HG02642 (cell line): ENCODE results near the gene C4orf51.

Experiments used
- ATAC-seq: cut with Tn5 transposase; IDR thresholded peaks from one replicate; pipeline ENCODE4 v1.9.1; 2021; ENCODE audit warnings: mild to moderate bottlenecking; ENCODE audit not compliant: unreplicated experiment, poor library complexity

The C4orf51 gene

DNA sequence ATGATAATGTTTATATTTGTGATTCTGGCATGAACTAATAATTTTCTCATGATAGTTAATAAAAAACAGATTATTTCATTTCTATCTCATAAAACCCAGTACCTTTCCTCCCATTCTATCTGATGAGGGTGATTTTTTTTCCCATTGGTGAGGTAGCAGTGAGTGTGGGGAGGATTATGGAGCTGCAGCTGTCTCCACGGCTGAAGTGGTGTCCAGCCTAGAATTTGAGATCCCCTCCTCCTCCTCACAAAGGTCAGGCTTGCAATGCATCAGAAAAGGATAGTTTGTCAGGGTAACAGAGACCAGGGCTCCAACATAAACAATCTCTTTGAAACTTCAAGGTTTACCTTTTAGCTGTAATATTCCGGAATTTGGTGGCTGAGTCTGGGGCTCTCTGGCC is 60.9 kb downstream of the C4orf51 start:
- no peak for ATAC-seq

DNA sequence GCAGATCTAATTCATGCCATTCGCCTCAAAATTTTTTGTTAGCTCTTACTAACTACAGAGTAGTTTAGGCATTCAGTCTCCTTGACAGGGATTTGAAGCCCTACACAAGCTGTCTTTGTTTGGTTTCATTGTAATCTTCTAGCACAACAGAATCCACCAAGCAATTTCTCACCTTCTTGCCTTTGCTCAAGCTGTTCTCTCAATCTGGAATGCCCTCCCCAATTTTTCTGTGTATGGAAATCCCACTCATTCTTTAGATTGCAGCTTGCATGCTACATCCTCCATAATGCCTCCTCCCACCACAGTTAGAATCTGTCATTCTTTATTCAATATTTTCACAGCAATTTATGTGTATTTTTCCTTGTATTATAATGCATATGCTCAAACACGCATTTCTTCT is 63.7 kb downstream of the C4orf51 start:
- no peak for ATAC-seq

DNA sequence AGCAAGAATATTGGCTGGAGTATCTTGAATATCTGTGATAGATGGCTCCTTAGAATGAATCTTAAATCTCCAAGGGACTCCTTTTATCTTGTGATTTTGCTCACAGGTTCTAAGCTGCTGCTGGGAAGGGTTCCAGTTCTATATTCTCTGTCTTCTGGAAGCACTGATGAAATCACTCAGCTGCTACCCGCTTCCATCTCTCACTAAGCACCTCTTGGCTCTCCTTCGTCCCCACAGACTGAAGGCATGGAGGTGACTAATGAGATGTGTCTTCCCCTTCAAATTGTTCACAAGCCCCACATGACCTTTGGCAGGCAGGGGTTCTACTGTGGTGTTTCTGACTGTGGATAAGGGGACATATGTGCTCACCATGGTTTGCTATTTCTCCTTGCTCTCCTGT is 75.9 kb downstream of the C4orf51 start:
- ATAC-seq: no peak

DNA sequence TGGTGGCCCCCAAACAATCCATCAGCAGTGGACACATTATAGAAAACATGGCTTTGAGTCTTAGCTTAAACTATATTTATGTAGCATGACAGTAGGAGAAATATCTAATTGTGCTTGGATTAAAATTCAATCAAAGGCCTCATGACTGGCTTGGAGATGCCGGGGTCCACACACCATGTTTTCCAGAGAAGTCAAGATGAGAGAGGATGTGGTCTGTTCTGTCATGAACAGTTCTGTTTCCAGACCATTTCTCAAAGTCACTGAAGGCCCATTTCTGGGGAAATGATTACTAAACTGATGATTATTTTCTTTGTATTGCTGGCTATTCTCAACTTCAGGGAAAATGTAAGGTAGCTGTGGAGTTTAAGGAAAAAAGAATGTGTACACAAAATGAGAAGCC is 76.3 kb downstream of the C4orf51 start:
- no peak for ATAC-seq

DNA sequence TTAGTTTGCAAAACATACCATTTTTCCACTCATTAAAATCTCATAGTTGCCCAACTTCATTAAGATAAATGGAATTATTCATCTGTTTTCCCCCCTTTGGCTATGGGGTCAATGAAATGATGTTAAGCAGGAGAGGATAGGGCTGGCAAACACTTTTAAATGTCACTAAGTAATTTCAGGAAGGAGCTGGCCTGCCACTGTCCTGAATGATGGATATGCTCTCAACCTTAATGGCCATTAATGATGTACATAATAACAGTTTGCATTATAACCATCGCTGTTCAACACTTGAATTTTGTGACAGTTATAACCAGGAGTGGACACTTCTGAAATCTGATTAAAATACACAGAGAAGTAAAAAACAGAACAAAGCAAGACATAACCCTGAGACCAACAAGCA is 77.2 kb downstream of the C4orf51 start:
- ATAC-seq: no peak

DNA sequence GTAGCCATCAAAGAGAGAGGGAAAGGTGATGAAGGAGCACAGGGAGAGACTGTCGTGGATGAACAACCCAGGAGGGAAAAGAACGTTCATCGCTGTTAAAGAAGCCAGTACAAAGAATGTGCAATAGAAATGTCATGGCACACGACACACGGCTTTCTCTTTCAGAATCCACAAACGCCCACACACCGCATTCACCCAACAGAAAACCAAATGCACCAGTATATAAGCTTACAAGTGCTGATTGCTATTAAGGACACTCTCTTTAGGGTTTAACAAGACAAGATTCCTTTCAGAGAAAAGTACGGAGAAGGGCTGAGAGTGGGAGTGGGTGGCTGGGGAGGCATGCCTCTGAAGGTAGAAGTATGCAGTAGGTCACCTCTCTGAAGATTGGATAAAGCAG is 80.2 kb downstream of the C4orf51 start:
- ATAC-seq: no peak

DNA sequence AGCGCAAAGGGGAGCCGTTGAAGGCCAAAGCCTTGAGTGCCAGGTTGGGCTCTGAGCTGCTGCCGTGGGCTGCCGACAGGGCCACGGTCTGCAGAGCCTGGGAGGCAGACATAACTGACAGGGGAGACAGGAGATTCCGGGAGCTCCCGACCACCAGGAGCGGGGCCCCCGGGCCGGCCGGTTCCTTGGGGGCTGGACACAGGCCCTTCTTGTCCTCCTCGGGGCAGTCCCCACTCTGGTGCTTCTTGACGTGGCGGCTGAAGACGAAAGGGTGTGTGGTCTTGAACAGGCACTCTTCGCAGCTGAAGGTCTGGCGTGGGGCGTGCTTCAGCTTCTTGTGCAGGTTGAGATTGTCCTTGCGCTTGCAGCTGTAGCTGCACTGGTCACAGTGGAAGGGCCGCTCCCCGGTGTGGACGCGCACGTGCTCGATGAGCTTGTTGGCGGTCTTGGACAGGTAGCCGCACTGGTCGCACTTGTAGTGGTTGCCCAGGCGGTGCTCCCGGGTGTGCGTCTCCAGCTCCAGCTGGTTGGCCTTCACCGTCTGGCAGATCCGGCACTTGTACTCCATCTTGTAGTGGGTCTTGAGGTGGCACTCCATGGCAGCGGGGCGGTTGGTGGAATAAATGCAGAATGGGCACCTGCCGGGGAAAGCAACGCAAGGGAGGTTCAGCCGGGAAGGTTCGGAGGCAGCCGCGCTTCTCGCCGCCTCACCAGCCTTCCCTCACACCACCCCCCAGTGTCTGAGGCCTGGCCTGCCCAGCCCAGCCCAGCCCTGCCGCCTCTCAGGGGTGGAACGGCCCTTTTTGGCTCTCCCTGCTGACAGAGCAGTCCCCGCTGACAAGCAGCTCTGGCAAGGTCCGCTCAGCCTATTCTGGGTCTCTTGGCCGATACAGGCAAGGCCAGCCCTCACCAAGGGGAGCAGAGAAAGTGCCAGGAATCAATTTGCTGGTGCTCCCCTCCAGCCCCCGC is 81.3 kb downstream of the C4orf51 start:
- no peak for ATAC-seq

DNA sequence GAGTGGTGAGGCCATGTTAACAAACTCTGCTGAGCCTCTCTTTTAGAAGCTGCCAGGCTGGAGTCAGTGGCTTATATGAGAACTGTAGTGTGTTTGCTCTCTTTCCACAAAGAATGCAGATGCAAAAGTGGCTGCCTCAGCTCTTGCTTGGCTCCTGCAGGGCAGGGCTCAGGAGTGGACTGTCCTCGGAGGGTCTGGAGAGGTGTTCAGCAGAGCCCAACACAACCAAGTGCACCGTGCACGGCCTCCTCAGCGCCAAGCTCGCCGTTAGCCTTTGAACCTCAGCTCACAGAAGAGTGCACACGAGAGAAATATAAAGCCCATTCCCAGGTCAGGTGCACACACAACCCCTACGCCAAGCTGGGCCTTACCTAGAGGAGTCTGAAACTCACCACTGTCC is 82.8 kb downstream of the C4orf51 start:
- no peak for ATAC-seq

DNA sequence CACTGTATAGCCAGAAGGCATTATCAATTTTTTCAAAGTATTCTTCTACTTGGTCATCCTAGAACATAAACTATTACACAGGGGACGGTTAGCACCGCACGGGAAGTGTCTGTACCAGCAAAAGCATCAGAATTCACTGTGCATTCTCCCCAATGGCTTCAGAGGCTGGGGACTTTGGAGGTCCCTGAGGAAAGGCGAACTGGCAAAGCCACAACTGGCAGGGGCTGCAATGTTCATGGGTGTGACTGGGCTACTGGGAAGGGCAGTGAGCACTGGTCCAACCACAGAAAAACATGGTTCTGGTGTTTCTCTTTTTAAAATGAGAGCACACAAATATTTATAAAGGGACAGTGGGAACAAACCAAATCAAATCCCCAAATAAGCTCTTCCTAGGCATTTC is 83.5 kb downstream of the C4orf51 start:
- ATAC-seq: no peak

DNA sequence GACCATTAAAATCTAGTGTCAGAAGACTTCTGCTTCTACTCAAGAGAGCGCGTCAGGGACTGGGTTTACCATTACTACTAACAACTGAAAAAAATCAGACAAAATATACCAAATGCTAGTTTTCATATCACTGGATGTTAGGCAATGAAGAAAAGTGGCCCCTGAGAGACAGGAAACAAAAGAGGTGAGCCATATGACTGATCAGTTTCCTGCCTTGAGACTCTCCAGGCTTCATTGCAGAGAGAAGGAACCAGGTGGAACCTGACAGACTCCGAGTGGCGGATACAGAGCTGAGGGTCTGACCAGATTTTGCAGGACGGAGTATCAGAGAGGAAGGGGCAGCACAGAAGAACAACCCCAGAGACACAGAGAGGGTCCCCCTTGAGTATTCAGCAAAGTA is 86.3 kb downstream of the C4orf51 start:
- no peak for ATAC-seq

DNA sequence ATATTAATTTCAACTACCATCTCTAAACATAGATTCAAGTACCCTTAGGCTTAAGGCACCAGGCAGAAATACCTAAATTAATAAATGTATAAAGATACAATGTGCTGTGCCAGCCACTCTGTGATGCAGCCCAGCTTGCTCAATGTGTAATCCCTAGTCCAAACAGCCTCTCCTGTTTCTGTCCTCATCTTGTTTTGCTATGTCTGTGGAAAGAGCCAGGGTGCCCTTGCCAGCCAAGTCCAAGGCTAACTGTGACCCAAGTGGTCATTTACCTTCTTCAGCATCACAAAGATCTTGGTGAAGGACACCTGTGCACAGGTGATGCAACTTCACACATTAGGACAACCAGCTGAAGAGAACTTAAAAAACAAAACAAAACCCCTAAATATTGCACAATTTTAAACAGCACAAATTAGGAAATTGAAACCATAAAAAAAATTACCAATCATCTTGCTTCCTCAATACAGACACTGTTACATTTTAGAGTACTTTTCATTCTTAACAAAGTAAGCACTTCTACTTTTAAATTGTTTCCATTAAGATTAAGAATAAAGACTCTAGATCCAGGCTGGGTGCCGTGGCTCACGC is 89.6 kb downstream of the C4orf51 start:
- ATAC-seq: no peak

DNA sequence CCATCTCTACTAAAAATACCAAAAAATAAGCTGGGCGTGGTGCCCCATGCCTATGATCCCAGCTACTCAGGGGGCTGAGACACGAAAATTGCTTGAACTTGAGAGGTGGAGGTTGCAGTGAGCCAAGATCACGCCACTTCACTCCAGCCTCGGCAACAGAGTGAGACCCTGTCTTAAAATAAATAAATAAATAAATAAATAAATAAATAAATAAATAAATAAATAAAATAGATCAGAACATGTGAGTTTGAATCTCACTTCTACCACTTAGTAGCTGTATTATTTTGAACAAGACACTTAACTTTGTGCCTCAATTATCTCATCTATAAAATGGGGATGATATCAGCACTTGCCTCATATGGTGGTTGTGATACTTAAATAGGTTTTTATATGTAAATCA is 90.2 kb downstream of the C4orf51 start:
- ATAC-seq: no peak

DNA sequence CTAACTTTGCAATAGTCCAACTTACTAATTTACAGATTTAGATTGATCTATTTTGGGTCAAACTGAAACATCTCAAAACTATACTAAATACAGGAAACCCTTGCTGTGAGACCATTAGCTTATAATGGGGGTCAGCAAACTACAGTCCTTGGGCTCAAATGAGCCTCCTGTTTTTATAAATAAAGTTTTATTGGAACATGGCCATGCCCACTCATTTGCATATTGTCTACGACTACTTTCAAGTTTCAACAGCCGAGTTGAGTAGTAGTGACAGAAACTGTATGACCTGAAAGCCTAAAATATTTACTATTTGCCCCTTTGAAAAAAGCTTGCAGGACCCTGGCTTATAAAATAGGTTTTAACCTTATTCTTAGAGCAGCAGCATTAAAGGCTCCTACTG is 92.4 kb downstream of the C4orf51 start:
- no peak for ATAC-seq

DNA sequence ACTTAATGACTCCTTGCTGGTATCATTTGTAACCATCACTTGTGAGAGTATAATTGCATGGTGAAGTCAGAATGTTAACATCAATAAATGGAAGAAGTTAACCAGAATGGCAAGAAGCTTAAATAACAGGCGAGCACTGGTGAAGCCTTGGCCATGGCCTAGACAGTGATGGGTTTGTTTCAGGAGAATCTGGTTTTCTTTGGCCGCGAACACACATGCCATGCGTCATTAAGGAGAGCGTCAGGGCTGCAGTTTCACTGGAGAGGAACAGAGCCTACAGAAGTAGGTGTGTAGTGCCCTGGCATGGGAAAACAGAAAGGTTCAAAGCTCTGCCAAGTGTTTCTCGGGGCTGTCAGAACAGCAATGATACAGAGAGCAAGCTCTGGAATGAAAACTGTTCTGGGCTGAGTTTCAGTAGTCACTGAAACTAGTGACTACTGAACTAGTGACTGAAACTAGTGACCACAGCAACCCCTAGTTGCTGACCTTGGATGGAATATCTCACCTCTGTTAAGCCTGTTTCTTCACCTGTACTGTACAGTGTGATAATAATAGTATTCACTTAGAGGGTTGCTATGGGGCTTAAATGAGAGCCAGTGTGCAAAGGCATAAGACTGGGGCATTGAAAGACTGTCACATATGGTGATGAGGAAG is 93.8 kb downstream of the C4orf51 start:
- ATAC-seq: peak; percentile 88

DNA sequence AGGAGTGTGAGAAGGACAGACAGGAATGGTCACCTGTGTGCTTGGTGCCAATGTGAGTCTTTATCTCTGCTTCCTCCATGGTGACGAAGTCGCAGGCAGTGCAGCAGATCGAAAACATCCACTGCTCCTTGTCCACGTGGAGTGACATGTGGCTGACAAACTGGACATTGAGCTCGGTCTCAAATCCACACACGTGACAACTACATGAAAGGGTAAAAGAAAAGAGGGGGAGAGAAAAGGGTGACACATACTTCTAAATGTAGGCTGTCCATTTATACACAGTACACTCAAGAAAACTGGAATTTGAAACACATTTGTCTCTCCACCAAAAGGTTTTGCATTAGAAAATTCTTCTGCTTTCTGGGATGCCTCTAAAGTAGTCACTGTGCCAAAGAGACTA is 94.5 kb downstream of the C4orf51 start:
- no peak for ATAC-seq

DNA sequence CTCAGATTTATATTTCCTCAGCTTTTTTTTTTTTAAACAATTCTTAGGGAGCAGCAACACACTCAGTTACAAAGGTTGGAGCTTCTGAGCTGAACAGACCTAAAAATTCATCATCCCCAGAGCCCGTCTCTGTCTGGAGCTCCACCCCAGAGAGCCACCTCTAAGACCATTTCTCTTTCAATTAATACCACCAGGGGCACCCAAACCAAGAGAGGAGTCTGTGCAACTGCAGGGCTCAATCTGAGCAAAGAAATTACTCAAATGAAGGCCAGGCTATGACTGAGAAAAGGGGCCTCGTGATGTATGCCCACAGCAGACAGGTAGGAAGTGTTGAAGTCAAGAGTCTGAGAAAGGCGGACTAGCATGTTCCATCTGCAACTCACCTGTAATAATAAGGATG is 95.5 kb downstream of the C4orf51 start:
- no peak for ATAC-seq

DNA sequence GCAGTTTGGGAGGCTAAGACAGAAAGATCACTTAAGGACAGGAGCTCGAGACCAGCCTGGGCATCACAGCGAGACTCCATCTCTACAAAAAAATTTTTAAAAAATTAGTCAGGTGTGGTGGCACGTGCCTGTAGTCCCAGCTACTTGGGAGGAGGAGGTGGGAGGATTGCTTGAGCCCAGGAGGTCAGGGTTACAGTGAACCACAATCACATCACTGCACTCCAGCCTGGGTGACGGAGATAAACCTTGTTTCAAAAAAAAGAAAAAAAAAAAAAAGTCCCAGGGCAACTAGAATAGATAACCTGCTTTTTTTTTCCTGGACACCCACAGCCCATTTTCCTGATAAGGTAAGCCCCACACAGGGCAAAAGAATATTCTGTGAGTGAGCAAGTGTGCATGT is 96.3 kb downstream of the C4orf51 start:
- no peak for ATAC-seq

DNA sequence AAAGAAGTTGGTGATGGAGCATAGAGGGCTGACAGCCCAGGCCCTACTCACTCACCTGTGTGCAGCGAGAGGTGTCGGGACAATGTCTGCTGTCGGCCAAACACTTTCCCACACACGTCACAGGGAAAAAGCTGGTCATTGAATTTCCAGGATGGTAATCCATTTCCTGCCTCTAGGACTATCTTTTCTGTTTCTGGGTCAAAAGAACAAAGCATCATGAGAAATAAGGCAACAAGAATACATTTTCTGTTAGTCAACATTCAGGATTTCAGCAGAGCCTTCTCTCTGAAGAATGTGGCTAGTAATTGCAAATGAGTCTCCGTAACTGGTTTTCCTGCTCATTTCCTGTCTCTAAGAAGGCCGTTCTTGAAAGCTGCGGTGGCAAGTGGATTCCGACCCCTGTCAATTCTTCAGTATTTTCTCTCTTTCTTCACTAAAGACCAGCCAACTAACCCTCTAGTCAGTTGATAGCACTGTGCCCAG is 99.4 kb downstream of the C4orf51 start:
- no peak for ATAC-seq

DNA sequence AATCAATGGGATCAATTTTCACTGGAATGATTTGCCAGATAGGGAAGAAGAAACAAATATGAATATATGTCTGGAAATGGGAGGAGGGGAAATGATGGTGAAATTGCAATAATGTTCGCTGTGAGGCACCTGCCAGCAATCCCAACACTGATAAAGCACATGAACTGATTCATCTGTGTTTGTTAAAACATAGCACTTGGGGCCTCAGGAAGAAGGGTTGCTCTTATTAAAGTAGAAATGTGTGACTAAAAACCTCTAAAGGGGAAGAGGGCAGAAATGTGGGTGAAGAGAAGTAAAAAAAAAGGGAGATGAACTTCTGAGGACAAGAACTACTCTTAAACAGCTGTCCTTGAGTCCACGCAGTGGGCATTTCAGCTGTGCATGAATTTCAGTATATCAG is 101.4 kb downstream of the C4orf51 start:
- no peak for ATAC-seq
